HG02571 (cell line): ENCODE results near the gene NFIB.
A peak's percentile ranks its signal among the peaks of the same experiment; 100 is the strongest.

Experiments
- ATAC-seq: cut with Tn5 transposase; IDR thresholded peaks from one replicate; pipeline ENCODE4 v1.9.1; 2021; ENCODE audit warnings: mild to moderate bottlenecking, moderate library complexity; ENCODE audit not compliant: unreplicated experiment

Gene NFIB

DNA sequence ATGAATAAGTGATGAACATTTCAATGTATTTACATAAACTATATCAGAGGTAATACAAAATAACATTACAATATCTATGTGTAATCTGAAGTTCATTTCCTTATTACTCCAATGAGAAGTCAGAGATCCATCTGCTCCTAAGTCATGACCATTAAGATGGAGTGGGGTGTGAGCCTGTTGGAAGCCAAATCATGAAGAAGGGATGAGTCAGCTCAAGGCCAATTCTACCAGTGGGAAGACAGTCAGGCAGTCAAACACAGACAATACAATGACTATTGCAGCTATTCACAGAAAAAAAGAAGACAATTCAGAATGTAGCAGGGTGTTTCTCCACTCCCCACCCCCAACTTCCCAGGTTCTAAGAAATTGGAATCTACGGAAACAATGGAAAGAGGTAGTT is 155.0 kb downstream of the NFIB start:
- ATAC-seq: no peak

DNA sequence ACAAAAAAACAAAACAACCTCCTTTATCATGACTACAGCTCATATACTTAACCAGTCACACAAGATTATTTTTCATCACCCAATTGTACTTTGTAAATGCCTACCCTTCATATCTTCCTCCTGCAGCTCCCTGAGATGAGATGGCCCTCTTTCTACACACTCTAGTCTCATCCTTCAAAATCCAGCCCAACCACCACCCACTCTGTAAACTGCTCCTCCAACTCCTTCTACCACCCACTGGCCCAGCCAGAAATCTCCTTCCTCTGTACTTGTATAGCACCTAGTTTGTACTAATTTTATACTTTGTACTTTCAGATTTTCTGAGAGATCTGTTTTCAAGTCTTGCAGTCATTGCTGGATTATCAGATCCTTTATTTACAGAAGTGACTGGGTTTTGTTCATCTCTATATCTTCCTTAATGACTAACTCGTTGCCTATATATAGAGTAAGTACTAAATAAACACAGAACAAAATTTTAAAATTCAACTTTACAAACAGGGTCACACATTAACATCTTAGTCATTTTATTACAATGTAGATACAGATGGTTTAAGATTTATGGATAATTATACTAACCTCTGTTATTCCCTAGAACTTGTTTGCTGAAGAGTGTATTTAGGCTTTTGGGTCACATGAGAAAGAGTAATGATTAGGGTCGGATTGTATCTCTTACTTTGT is 155.7 kb downstream of the NFIB start:
- no peak for ATAC-seq

DNA sequence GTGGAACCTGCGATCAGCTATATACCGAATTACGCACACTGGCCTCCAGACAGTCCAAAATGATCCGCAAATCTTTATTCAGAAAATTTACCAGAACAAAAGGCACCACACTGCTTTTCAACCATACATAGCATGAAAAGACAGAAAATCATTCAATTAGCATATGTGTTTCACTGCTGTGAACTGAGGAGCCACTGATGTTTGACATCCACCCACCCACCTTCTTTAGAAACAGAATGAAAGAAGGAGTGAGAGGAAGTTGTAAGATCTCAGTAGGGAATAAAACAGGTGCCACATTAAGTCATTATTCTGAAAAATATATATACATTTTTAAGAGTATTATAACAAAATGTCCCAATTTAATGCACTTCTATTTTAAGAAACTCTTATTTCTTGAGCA is 156.8 kb downstream of the NFIB start:
- ATAC-seq: no peak

DNA sequence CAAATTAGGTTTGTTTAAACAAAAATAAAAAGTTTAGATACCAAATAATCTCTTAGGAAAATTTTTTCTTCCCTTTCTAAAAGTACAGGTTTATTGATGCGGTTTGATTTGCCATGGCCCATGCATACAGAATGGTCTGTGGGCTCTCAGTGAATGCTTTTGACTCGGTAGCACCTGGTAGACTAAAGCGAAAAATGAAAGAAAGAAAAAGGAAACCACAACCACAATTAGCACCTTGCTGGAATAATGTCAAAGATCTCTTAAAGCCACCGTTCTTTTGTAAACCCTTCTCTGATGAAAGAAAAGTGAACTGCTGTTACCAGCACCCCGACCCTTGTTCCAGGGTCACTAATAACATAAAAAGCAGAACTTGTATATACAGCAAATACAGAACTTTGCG is 157.9 kb downstream of the NFIB start:
- peak; percentile 93 for ATAC-seq

DNA sequence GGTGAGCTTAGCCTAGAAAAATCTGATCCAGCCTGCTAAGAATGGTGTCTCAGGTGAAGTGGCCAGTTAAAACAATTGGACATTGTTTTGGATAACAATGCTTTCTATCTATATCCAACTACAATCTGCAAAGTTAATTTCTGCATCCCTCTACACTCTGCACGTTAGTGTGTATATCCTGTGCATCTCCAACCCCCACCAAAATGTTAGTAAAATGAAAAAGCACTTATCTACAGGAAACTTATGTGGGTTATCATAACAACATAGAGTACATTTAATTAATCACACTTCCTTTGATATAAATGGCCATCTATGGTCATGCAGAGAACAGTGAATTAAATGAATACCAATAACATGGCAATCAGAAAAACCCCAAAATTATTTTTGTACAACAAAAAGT is 158.7 kb downstream of the NFIB start:
- no peak for ATAC-seq

DNA sequence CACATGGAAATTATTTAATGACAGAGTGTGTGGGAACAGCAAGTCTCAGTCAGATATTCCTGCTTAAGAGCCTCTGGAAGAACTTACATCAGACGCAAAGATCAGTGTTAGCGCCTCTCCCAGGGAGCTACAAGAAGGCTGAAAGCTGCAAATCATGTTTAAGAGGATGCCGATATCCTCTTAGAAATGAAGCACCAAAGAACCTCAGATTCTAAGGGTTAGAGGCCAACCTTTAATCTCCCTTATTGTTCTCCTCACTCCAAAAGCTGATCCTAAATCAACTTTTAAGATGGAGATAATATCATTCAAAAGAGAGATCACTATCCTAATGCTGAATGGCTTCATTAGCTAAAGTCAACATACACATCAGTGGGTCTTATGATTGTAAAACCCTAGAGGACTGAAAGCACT is 160.6 kb downstream of the NFIB start:
- no peak for ATAC-seq

DNA sequence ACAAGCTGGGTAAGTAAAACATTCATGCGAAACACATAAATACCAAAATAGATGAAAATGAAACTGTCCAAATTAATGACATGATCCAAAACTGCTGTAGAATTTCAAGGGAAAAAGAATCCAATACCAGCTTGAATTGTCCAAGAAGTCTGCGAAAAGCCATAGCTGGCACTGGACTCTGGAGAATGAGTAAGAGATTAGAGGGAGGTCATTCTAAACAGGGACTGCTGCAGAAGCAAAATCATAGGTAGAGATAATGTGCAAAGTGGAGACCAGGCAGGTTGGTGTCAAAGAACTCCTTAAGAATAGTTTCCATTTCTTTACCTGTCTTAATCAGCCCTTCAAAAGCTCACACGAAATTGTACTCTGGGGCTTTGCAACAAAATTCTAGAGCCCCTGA is 162.5 kb downstream of the NFIB start:
- no peak for ATAC-seq

DNA sequence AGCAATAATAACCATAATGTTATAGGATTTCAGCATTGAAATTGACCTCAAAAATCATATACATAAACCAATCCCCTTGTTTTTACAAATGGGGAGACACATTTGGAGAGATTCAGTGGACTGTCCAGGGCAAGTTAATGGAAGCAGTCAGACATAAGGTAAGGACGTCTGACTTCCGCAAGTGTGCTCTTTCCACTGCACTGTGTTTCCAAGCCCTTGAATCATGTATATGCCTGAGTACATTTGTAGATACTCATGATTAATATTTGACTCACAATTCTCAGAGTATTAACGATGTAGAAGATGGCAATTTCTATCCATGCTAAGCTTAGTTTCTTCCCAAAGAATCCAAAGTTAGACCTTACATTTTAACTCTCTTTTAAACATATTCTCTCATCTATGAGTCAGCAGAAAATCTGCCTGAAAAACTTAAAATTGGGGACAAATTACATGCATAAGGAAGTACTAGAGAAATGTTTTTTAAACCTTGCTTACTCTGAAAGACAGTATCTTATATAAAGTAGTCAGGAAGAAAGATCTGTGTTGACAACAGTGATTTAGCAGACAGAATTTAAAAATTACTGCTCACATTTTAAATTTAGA is 165.3 kb downstream of the NFIB start:
- ATAC-seq: no peak

DNA sequence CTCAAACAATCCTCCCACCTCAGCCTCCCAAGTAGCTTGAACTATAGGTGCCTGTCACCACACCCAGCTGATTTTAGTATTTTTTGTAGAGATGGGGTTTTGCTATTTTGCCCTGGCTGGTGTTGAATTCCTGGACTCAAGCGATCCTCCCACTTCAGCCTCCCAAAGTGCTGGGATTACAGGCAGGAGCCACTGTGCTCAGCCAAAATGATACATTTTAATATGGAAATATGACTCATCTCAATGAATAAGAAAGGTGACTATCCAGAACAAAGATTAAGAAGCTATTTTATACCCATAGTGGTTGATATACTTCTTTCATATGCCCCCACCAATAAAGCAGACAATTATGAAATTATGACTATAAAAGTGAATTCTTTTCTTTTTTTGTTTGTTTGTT is 166.2 kb downstream of the NFIB start:
- ATAC-seq: no peak

DNA sequence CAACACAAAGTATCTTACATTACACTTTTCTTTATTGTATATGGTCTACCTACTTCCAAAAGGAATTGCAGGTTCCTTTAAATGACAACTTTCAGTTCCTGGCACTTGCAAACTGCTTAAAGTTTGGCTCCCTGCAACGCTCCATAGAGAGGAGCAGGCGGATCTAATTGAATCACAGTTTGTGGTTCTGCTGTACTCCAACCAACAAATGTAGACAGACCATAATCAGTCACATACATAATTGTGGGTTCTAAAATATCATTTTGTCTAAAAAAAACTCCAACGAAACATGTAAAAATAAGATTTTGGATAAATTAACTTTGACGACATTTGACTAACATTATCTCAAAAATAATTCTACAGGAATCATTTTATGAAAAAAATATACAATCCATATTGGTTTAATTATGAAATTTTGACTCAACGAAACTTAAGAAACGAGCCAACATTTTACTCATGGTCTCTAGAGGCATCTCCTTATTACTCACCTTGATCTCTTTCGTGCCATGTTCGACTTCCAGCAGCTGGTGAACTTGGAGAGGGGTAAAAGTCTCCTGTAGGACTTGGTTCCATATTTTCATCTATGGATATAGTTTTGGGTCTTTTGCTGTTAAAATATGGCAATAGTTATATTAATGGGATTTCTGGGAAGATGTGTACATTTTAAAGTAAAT is 167.6 kb downstream of the NFIB start:
- no peak for ATAC-seq

DNA sequence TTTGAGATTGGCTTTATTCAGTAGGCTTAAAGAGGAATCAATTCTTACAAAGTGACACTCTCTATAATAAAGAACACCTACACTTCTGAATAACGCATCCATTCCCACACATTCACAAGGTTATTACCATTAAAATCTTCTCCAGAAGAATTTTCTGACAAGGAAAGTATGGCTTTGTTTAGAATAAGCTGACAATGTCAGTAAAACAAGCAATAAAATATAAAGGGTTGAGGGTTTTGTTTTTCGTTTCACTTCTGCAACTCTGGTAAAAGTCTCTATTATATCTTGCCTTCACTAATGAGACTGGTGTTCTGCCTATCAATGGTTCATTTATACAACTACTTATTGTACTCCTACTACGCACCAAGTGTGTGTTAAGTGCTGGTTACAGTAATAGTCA is 169.7 kb downstream of the NFIB start:
- ATAC-seq: no peak

DNA sequence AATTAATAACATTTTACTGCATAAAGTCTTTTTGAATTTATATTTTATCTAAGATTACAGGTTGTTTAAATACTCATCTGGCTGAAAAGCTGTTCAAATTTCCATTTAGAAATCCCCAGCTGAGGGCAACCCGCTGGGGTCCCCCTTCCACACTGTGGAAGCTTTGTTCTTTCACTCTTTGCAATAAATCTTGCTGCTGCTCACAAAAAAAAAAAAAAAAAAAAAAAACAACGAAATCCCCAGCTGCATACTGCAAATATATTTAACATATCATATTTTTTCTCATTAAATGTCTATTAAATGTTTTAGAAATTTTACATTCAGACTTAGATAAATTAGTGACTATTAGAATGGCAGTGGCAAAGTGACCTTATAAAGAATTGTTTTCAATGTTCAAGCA is 172.2 kb downstream of the NFIB start:
- no peak for ATAC-seq

DNA sequence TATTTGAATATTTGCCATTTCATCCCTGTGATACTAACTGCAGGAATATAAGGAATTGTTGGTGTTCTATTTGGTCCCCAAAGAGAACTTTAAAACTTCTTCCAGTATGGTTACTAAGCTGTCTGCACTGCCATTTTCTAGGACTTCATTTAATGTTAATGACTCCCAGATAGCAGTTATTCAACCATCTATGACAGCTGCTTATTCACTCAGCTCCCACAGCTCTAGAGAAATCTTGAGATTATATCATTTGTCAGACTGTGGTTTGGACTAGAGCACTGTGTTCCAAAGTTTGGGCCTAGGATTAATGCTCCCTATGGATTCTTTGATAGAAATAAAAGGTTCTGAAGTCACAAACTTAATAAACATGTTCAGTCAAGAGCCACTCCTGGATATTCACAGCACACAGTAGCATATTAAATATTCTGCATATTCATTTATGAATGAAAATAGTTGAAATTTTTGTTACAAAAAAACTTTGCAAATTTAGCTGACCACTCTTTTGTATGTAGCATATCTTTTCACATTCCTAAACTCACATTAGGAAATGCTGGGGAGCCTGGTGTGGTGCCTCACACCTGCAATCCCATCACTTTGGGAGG is 173.7 kb downstream of the NFIB start:
- ATAC-seq: no peak

DNA sequence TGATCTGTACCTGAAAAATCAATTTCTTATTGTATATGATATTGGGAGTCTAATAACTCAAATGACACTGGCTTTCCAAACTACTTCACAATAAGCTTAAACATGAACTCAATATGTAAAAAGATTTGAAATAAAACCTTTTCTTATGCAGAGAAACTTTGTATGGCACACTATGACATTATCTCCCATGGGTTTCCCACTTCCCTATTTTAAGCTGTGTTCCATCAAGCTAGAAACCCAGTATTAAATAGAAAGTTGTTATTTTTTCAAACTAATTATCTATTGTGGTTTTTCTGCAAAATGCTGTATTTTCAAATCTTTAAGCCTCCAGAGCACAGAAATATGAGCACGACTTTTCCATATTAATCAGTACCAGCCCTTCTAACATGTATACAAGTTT is 174.7 kb downstream of the NFIB start:
- no peak for ATAC-seq

DNA sequence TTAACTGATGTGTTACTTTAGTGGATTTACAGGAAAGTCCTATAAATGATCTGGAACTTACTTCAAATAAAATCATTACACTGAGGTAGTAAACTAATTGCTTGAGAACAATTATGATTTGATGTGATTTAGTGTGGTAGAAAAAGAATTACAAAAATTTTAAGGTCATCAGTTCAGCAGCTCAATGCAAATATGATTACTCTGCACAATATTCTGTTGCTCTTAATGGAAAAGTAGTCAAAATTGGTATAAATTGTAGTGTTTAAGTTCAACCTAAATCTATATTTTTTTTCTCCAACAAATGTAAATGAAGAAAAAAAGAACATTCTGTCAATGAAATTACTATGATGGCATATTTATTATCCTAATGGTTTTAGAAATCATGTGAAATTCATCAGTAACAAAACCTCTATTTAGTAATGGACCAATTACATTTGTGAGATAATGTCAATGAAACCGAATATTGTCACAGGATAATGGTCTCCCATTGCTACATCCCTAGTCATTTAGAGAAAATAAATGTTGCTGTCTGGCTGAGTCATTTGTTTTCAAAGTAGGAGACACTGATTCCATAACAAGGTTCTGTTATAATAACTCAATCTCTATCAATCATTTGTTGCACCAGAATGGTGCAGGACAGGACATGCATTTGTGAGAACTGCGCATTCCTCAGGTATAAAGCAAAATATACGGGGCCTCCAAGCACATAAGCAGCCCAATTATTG is 177.1 kb downstream of the NFIB start:
- ATAC-seq: no peak

DNA sequence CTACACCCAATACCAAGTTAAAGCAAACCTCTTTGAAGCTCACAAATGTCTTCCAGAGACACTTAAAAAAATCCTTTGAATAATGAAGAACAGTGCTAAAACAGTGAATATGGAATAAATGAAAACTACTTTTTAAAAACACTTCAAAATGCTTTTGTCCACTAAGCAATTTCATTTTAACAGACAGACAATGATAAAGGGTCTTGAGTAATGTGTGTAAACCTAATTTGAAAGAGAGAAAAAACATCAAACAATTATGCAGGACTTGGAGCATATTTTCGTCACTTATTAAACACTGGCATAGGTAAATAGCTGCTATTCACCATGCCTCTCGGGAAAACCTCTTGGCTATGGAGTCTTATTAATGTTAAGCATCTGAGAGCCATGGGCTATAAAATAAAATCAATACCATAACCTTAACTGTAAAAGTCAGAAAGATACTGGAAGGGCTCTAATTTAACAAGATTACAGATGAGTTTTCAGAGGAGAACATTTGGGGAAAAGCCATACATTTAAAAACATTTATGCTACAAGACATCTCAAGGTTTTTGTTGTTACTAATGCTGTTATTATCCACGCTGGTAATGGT is 177.8 kb downstream of the NFIB start:
- ATAC-seq: no peak

DNA sequence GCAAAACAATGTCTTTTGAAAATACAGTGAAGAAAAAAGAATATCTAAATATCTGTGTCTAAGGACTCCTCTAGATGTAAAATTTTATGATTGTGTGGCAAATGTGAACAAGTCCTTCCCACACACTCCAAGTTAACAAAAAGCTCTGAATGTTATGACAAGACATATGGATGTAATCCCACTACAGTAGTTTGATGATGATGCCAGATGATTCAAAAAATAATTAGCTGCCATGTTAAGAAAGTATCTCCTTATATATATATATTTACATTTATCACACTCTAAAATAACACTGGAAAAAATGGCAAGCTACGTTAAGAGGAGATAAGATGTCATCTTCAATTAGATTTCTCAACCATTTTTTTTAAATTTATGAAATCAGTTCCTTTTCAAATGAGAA is 178.5 kb downstream of the NFIB start:
- no peak for ATAC-seq

DNA sequence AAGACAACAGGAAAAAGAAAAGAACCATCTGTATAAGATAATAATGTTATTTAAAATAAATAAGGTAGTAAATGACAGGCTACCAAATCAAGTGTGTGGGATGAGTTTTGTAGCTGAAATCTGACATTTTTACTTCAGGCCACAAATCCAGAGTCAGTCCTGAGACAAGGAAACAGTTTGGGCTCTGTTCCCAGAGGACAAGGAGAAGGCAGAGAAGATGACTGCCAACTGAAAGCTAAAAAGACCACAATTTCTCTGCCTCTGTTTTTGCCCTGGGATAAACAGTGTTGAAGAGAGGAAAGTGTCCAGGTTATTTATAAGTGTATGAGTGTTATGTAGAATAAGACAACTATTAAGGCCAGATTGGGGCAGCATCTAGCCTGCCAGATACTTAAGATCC is 180.5 kb downstream of the NFIB start:
- ATAC-seq: no peak

DNA sequence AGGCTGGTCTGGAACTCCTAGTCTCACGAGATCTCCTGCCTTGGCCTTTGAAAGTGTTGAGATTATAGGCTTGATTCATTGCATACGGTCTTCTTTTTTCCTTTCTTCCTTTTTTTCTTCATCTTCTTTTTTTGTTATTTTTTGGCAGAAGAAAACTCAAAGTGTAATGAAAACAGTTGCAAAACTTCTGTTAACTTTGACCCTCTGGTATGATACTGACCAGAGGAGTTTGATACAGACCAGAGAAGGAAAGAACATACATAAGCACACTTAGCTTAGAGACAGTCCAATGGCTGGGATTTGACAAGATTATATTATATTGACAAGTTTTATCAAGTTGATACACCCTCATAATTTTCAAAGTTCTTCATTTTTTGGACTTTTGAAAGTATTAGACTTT is 181.2 kb downstream of the NFIB start:
- ATAC-seq: no peak

DNA sequence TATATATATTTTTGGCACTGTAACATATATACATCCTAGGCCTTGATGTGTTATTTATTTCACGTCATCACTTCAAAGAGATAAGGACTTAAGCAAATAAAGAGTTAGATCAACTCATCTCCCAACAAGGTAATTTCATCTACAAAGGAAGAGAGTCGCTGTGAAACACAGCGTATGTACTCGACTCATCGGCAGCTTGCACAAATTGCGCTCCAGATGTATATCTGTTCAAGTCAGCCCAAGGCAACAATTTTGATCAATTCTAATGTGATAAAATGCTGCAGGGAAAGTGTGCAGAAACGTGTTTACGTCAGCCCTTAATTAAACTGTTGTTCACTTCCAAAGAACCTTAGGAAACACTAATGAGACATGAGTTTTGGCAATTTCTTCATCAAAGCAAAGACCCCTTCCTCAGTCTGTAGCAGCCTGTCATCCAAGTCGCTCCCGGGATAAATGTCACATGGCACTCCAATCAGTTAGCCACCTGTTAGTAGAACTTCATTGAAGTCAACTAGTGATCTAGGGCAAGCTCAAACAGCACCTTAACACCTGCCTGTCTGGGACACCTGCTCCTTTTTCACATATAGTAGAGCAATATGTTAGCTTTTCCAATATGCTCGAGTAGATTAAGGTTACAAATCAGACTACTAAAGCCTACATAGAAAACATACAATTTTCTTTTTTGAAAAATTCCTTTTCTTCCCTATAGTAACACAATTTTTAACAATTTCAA is 182.4 kb downstream of the NFIB start:
- ATAC-seq: no peak
